Calu3 (cell line): ENCODE data around the gene FXYD3. TPM values are rescaled to one million over a fixed set of nuclear protein-coding genes. Genes with fewer than 3 reads are reported as not detected.

ENCODE experiments used
- BruUV-seq: library from RNA; stranded (reverse); fragments of 400-500 nt; replicated peaks from 2 replicates; lab custom pipeline; 2021; lab: Mats Ljungman, UMichigan
- CTCF ChIA-PET: fragments of 300-600 bp; sonication (Branson Sonifier 250); formaldehyde crosslinking; loops from one replicate; lab custom pipeline; 2022; ENCODE audit warnings: antibody characterized with exemption; lab: Charles Lee
- DNase-seq: peaks from one replicate; pipeline ENCODE4 v3.0.0; 2022
- H3K27ac Mint-ChIP-seq: one replicate; pipeline ENCODE4 v1.8.0; 2022; ENCODE audit warnings: mixed read lengths; ENCODE audit not compliant: unreplicated experiment
- H3K27me3 Mint-ChIP-seq: one replicate; pipeline ENCODE4 v1.8.0; 2022; ENCODE audit warnings: mixed read lengths; ENCODE audit not compliant: unreplicated experiment
- H3K36me3 Mint-ChIP-seq: one replicate; pipeline ENCODE4 v1.8.0; 2022; ENCODE audit warnings: mild to moderate bottlenecking, moderate library complexity, mixed read lengths; ENCODE audit not compliant: insufficient read depth, unreplicated experiment
- H3K4me1 Mint-ChIP-seq: one replicate; pipeline ENCODE4 v1.8.0; 2022; ENCODE audit warnings: mild to moderate bottlenecking, low read depth, mixed read lengths; ENCODE audit not compliant: unreplicated experiment
- H3K4me3 Mint-ChIP-seq: one replicate; pipeline ENCODE4 v1.8.0; 2022; ENCODE audit warnings: mild to moderate bottlenecking, low read depth, moderate library complexity, mixed read lengths; ENCODE audit not compliant: unreplicated experiment
- H3K9me3 Mint-ChIP-seq: one replicate; pipeline ENCODE4 v1.8.0; 2022; ENCODE audit warnings: low read depth, mixed read lengths; ENCODE audit not compliant: unreplicated experiment
- intact Hi-C: fragments of 100-400 bp; cut with micrococcal nuclease; formaldehyde crosslinking; loops from one replicate; pipeline ENCODE4 v1.10.0; 2022; ENCODE audit not compliant: unreplicated experiment
- total RNA-seq: library from RNA; stranded (reverse); gene quantifications from 2 replicates; pipeline ENCODE4 v1.2.3, GENCODE V29; 2022
- TF ChIP-seq, protein P1 (sequence below): fragments of 200-600 bp; IDR thresholded peaks from one replicate; pipeline ENCODE4 v1.8.0; 2022; ENCODE audit warnings: antibody characterized with exemption; ENCODE audit not compliant: unreplicated experiment

Gene FXYD3
- total RNA-seq, 1 experiment from 2014 or later: 183 TPM

DNA sequence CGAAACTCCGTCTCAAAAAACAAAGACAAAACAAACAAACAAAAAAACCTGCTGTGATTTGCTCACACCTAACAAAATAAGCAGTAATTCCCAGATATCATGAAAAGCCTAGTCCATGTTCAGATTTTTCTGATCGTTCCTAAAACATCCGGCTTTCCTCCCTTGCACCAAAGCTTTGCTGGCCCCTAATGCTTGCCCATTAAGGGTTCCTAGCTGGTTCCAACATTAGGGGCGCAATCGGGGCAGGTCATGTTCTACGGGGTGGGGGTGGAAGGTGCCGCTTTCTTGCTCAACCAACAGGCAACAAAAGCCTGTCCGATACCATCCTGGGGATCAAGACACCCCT is 25.5 kb upstream of the FXYD3 start:
- Mint-ChIP-seq H3K36me3 (peaks cover 9% of the 10 kb centered on the region), H3K4me1 (peaks cover 43% of the 10 kb centered on the region), H3K27me3 (no peaks in the 10 kb centered on the region), H3K27ac (peak overlapping the region; percentile 48), H3K4me3 (peak overlapping the region; percentile 46), H3K9me3 (no peaks in the 10 kb centered on the region)
- DNase-seq: no peak
- intact Hi-C loops: loop anchor here (1.0 kb wide), 3 partner anchors 23 to 117 kb away; no protein-coding TSS in a partner anchor
- CTCF ChIA-PET: interaction anchor here (0.7 to 1.2 kb wide), 2 partner anchors 26 to 29 kb away, joined by 4 read pairs; no protein-coding TSS in a partner anchor
- no TSS peak for BruUV-seq
- TF ChIP-seq, protein P1, sequence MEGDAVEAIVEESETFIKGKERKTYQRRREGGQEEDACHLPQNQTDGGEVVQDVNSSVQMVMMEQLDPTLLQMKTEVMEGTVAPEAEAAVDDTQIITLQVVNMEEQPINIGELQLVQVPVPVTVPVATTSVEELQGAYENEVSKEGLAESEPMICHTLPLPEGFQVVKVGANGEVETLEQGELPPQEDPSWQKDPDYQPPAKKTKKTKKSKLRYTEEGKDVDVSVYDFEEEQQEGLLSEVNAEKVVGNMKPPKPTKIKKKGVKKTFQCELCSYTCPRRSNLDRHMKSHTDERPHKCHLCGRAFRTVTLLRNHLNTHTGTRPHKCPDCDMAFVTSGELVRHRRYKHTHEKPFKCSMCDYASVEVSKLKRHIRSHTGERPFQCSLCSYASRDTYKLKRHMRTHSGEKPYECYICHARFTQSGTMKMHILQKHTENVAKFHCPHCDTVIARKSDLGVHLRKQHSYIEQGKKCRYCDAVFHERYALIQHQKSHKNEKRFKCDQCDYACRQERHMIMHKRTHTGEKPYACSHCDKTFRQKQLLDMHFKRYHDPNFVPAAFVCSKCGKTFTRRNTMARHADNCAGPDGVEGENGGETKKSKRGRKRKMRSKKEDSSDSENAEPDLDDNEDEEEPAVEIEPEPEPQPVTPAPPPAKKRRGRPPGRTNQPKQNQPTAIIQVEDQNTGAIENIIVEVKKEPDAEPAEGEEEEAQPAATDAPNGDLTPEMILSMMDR: no peak

DNA sequence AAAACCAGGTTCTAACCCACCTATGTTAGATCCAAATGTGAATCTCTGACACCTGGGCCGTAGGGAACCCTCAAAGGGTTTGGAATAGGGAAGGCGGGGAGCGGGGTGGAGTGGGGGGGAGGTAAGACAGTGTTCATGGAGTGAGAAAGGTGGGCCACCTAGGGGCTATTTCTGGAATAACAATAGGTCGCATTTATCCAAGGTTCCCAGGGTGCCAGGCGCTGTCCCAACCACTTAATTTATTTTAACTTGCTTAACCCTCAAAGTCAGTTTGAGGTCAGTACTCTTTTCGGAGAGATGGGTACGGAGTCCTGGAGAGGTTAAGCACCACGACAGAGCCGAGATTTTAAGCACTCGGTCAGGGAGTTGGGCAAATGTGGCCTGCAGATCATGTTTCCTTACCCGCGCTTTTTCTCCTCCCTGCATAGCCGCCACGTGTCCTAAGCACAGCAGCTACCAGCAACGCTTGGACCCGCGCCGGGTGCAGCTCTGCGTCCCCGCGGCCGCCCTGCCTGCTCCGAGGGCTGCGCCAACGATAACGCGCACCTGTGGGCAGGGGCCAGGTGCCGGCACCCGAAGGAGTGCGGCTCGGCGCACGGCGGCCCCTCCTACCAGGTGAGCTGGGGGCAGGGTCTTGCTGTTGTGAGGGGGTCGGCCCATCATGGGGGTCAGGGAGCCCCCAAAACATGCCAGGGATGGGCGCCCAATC is 25.0 kb upstream of the FXYD3 start:
- H3K27ac Mint-ChIP-seq: peak overlapping the region; percentile 48
- CTCF ChIA-PET: interaction anchor here (0.6 to 1.2 kb wide), 3 partner anchors 26 to 28 kb away, joined by 4 to 5 read pairs (median 4); no protein-coding TSS in a partner anchor
- intact Hi-C loops: loop anchor here (1.0 kb wide), 3 partner anchors 23 to 117 kb away; no protein-coding TSS in a partner anchor
- no TSS peak for BruUV-seq
- peak; percentile 83 for DNase-seq
- H3K27me3 Mint-ChIP-seq: no peaks in the 10 kb centered on the region
- peaks cover 49% of the 10 kb centered on the region for H3K4me1 Mint-ChIP-seq
- TF ChIP-seq, protein P1: peak; percentile 89
- no peaks in the 10 kb centered on the region for H3K9me3 Mint-ChIP-seq
- peak overlapping the region; percentile 46 for H3K4me3 Mint-ChIP-seq
- H3K36me3 Mint-ChIP-seq: peaks cover 9% of the 10 kb centered on the region

DNA sequence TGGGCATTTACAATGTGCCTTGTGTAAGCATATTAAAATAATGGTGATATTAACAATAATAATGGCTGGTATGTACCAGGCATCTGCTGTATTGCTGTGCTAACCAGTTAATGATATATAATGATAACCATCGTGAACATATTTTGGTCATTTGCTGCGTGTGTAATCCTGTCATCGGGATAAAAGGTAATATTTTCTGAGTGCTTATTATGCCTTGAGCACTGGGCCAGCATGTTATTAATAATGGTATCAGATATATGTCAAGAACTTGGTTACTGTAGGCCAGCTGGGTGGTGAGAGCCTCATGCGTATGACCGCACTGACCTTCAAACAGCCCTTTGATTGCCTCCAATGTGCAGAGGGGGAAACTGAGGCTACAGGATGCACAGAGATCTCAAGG is 22.2 kb upstream of the FXYD3 start:
- intact Hi-C loops: no loop called here
- Mint-ChIP-seq H3K27me3 (no peaks in the 10 kb centered on the region), H3K36me3 (peaks cover 9% of the 10 kb centered on the region), H3K4me1 (peaks cover 49% of the 10 kb centered on the region), H3K27ac (no peak overlapping the region), H3K4me3 (no peak overlapping the region), H3K9me3 (no peaks in the 10 kb centered on the region)
- CTCF ChIA-PET: interaction anchor here (0.6 kb wide), 1 partner anchor 26 kb away, joined by 4 read pairs; no protein-coding TSS in a partner anchor
- TF ChIP-seq, protein P1: no peak
- DNase-seq: no peak
- BruUV-seq: no TSS peak

DNA sequence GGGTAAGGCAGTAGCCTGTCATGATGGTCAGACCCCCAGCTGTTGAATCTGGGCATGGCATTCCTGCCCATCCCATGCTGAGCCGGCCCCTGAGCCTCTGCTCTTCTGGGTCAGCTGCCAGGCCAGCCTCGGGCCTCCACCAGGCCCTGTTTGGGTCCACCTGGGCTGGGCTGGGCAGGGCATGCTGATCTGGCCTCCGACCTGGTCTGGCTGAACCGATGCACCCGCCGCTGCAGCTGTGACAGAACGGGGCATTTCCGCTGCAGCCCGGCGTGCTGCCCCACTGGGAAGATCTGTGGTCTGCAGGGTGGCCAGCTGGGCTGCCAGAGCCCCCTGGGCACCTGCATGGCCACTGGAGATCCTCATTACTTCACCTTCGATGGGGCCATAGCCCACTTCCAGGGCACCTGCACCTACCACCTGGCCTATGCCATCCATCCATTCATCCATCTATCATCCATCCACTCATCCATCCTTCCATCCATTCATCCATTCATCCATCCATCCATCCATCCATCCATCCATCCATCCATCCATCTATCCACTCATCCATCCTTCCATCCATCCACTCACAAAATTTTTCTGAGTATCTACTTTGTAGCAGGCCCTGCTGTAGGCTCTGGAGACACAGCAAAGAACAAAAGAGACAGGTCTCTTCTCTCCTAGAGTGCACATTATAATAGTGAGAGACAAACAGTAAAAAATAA is 21.5 kb upstream of the FXYD3 start:
- CTCF ChIA-PET: no interaction called here
- BruUV-seq: no TSS peak
- H3K36me3 Mint-ChIP-seq: peaks cover 9% of the 10 kb centered on the region
- no peak overlapping the region for H3K4me3 Mint-ChIP-seq
- intact Hi-C loops: no loop called here
- no peak for DNase-seq
- no peaks in the 10 kb centered on the region for H3K9me3 Mint-ChIP-seq
- H3K27me3 Mint-ChIP-seq: no peaks in the 10 kb centered on the region
- no peak overlapping the region for H3K27ac Mint-ChIP-seq
- TF ChIP-seq, protein P1: no peak
- H3K4me1 Mint-ChIP-seq: peaks cover 42% of the 10 kb centered on the region
